ENCODE data around the gene ANKRD33.

Gene ANKRD33

DNA sequence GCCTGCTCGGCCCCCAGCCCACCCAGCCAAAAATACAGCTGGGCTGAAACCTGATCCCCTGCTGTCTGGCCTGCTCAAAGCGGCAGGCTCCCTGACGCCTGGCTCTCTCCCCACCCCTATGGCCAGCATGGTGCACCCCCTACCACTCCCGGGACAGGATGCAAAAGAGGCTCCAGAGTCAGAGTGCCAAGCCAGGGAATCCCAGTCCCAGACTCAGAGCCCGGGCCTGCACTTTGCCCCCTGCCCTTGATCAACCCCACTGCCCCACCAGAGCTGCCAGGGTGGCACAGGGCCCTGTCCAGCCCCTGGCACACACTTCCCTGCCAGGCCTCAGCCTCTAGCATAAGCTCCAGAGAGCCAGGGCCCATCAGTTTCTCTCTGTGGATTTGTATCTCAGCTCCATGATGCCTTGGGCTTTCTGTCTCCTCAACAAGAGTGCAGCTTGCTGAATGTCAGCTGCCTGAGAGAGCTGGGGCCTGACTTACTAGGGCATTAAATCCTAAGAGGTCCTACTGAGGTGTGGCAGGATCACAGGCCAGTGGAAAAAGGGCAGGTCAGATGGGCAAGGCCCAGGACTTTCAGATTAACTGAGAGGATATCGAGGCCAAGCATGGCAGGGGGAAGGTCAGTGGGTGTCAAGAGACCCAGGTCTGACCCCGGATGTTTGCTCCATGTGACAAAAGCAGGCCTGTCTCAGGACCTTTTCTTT lies 33.3 kb downstream of the ANKRD33 start:
- DNase-seq = no peak

DNA sequence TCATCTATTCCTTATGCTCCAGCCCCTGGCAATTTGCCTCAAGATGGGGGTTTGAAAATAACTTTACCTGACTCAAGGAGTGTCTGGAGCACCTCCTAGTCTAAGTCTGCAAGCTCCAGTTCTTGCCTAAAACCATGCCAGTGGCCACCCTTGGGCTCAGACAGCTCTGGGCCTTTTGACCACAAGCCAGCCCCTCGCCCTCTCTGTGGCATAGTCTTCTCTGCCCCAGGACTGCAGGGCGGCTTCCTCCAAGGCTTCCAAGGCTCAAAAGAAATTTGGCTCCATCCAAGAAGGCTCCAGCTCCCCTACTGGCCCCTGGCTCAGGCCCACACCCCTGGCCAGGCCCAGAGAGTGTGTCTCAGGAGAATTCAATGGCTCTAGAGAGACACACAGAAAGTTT lies 34.2 kb downstream of the ANKRD33 start:
- no peak for DNase-seq

DNA sequence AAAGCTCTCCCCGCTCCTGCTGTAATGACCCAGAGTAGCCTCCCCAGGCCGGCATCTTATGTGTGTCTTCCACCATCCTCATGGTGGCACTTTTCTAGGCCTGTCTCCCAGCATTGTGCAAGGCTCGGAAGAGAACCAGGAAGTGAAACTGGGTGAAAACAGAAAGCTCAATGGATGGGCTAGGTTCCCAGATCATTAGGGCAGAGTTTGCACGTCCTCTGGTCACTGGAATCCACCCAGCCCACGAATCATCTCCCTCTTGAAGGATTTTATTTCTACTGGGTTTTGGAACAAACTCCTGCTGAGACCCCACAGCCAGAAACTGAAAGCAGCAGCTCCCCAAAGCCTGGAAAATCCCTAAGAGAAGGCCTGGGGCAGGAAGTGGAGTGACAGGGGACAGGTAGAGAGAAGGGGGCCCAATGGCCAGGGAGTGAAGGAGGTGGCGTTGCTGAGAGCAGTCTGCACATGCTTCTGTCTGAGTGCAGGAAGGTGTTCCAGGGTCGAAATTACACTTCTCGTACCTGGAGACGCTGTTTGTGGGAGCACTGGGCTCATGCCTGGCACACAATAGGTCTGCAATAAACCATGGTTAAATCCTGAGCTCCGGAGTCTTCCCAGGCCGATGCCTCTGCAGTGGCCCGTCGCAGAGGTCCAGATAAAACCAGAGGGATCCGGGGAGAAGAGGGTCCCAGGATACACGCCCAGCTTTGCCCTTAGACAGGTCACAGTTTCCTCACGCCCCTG lies 35.0 kb downstream of the ANKRD33 start:
- peak; percentile 90 to 97 (median 94) for DNase-seq

DNA sequence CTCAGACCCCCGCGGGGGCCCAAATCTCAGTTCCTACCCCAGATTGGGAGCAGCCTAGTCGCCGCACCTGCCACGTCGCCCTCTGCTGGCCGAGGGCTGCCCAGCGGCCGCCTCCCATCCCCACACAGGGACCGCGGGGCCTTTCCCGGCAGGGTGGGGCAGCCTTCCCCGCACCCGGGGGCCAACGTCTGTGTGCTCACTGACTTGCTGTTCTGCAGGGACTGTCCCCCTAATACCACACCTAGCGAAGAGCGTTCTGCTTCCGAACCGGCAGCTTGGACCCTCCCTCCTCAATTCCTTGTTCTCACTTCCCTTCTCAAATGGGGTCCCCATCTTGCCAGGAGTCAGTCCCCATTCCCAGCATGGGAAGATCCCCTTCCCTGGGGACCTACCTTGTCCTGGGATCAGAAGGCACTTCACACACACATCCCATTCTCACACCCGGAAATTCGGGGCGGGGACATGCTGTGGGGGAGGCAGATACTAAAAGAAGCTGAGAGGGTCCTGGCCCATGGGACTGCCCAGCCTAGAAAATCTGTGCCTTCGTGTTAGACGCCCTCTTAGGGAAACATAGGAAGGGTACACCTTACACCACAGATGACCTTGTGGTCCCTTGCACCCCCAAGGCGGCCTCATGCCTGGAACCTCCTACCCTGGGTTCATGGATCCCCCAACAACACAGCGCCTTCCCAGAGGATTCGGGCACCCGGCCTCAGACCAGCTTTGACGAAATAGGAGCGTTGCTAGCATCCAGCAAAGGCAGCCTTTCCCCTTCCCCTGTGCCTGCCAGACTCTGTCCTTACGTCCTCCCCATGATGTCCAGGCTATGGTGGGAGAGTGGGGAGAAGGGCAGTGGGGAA lies 35.8 kb downstream of the ANKRD33 start:
- DNase-seq = peak; percentile 46 to 79 (median 56)

DNA sequence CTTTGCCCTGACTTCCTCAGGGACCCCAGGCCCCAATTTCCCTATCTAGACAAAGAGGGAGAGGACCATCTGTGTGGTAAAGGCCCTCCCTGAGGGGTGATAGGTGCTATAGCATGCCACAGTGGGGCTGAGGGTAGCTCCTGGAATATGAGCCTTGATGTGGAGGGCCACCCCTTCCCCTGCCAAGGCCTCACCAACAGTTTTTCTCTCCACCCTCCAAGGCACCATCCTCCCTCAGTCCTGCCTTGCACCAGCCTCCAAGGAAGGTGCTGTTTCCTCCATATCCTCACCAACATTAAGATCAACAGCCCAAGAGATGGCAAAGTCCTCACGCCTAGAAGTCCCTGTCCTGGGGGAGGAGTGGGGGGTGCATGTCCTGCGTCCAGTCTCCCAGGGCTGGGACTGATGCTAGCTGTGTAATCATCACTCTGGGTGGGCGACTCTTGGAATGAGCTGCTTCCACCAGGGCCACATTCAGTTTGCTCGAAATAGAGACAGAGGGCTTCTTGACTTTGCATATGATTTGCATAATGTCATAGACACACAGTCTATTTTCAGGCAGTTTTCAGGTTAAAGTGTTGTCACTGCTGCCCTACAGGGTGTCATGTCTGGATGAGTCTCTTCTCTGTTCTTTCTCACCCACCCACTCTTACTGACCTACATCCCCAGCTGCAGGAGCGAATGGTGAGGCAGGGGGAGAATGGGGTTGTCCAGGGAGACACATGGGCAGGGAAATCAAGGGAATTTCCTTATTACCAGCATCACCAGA lies 36.8 kb downstream of the ANKRD33 start:
- peak in 1 of 4 experiments; percentile 32 for DNase-seq

DNA sequence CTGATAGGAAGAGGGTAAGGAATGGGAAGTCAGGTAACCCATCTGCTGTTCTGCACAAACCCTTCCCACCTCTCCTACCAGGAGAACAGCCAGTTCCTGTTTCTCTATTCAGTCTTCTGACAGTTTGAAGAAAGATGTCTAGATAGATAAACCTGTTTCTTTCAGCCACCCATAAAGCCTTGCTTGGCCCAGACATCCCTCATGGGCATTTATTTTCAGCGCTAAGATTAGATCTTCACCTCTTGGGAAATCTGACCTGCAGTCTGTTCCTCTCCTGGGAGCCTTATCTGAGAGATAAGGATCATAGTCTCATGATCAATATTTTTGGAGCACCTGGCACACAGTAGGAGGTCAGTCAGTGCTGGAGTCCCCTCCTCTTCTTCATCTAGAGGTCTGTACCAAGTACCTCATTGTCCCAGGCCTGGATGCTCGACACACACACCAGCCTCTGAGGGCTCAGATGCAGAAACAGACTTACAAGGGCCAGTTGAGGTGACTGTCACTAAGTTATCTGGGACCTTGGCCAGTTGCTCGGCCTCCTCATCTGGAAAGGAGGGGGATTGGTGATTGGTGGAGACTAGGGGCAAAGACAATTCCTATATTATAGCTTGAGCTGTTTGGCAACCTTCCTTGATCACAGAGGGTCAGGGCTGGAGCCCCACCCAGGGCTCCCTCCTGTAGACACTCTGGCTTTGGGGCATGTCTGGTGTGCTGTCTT lies 37.6 kb downstream of the ANKRD33 start:
- no peak for DNase-seq

DNA sequence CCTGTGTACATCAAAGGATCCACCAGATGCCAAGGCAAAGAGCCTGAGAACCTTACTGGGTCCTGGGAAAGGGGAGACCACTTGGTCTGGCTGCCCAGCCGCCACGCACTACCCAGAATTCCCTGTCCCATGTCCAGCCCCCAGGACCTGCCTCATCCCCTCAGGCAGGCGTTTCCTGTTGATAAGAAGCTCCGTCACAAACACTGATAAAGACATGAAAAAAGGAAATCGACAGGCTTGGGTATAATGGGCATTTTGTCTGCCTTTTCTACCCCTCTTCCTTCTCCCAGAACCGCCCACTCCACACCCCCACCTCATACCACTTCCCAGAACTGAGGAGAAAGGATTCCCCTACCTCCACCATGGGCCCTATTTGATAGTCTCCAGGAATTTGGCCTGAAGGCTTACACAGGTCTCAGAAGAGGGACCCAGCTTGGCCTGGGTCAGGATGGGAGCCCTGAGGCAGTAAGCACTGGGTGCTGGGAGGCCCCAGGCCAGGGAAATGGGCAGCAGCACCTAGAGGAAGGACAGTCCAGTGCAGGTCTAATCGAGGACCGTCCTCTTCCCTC lies 38.2 kb downstream of the ANKRD33 start:
- no peak for DNase-seq

DNA sequence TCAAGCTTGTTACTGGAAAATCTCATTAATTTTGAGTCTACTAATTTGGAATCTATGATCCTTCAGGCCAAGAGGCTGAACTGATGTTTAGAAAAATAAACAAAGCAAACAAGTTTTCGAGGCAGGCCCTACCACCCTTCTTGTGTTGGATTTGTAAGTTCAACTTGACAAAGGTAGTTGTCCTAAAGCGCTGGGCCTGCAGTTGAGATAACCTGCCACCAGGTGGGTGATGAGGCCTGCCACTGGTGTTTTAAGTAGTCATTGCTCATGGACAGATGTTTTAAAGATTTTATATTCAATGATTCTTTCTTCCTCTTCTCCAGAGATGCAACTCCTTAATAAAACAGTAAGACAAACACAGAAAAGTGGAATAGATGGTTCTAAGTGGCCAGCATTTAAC lies 38.8 kb downstream of the ANKRD33 start:
- peak; percentile 27 to 54 (median 46) for DNase-seq

DNA sequence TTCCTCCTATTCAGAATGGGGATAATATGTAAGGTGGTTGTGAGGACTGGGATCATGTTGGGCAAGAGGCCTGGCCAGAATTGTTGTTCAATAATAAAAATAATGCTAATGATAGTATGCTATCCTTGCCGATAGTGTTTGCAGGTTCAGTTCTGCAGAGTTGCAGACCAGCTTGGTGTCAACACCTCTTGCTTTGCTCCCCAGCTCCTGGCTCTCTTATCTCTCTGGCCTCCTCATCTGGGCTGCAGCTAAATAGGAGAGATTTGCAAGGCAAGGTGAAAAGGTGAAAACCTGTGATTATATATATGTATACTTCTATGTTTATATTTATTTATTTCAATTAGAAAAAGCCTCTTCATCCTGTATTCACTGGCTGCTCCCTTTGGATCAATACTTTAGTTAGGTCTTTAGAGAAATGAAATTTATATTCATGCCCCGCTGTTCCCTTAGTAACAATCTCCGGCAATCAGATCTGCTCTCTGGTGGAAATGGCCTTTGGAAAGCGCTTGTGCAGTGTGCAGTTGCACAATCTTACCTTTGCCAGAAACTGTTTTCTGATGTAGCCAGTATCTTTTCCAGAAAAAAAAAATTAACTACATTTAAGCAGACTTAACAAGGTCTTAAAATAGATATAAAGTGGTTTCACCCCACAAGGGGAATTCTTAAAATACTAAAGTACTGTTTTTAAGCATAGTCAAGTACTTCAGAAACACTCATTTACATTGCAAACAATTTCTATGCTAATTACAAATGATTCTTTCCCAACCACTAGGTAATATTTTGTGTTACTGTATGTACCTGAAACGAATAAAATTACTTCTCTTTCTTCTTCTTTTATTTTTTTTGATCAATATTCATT lies 44.5 kb downstream of the ANKRD33 start:
- no peak for DNase-seq

DNA sequence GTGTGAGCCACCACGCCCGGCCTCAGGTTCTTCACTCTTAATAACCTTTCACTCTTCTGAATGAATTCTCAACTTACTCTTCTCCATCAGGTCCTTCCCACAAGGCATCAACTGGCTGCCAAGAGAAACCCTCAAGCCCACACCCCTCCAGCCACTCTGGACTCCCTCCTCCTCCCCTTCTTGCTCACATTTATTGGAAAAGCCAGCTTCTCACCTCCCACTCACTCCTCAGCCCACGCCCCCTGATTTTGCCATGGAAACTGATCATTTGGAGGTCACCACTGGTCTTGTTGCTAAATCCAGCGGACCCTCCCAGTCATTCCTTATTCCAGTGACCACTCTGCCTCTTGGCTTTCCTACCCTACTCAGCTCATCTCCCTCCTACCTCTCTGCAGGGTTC lies 46.2 kb downstream of the ANKRD33 start:
- DNase-seq = no peak

DNA sequence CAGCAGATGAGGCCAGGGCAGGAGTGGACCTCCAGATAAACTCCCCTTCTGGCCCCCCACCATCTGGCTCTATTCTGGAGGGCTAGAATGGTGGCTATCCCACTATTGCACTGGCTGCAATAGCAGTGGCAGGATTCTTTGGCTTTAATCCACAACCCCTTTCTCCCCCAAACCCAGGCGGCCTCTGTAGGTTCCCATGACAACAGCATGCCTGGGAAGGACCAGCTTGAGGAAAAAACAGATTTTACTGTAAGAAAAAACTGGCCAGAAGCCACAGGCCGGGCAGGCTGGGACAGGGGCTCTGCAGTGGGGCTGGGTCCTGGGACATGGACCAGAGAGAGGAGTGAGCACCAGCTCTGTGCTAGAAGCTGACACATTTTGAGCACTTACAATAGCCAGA lies 50.0 kb downstream of the ANKRD33 start:
- no peak for DNase-seq

DNA sequence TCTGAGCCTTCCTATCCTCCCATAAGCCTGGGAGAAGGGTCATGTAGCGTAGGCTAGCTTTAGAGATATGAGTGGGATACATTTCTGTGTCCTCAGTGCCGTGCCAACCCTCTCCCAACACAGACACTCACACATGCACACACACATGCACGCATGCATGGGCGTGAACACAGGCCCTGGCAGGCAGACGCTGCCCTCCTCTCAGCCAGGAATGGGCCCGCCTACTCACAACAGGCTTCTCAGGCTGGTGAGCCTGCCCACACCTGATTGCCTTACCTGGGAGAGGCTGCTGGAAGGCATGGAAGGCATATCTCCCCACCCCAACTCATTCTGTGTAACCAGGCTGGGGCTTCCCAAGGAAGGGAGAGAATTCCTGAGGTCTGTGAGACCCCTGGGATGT lies 50.8 kb downstream of the ANKRD33 start:
- DNase-seq = no peak

DNA sequence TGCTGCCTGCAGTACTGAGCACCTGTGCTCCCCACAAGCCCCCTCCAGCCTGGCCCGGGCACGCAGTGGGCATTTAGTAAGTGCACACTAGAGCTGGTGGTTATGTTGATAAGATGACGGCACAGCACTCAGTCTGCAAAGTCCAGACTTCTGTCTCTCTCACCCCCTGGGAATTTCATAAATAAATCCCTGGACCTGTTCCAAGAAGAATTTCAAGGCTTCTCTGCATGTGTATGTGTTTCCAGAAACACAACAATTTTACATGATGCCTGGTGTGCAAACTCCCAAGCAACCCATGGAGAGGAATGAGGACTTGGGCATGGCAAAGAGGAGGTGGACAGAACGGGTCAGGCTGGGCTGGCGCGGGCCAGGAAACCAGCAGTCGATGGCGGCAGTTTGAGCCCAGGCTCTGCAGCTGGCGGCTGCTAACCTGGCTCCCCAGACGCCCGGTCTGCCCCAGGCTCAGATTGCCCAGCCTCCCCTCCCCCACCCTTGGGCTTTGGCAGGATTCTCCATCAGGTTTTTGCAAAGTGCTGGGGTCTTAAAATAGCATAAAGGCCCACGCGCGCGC lies 53.2 kb downstream of the ANKRD33 start:
- DNase-seq = no peak
